ENCODE data around the gene CELSR1.

CELSR1 gene

GRCh38 chr22:46373921-46374662 lies 163.3 kb downstream of the CELSR1 start:
- DNase-seq = peak; percentile 49

- DNase-seq = peak; percentile 36
Observed at GRCh38 chr22:46373159-46373558, 164.3 kb downstream of the CELSR1 start.

- DNase-seq = no peak
Observed at GRCh38 chr22:46372686-46373085, 164.7 kb downstream of the CELSR1 start.

- DNase-seq = no peak
Observed at GRCh38 chr22:46371623-46372226, 165.7 kb downstream of the CELSR1 start.

GRCh38 chr22:46370584-46371291 lies 166.7 kb downstream of the CELSR1 start:
- DNase-seq = peak; percentile 75

GRCh38 chr22:46369716-46370583 lies 167.5 kb downstream of the CELSR1 start:
- DNase-seq = no peak

GRCh38 chr22:46368871-46369715 lies 168.3 kb downstream of the CELSR1 start:
- DNase-seq = no peak

- DNase-seq = no peak
Observed at GRCh38 chr22:46368422-46368821, 169.0 kb downstream of the CELSR1 start.

- DNase-seq = peak; percentile 70
Observed at GRCh38 chr22:46367707-46368191, 169.7 kb downstream of the CELSR1 start.

GRCh38 chr22:46366801-46367706 lies 170.4 kb downstream of the CELSR1 start:
- no peak for DNase-seq

- DNase-seq = no peak
Observed at GRCh38 chr22:46366327-46366731, 171.1 kb downstream of the CELSR1 start.

GRCh38 chr22:46365166-46365624 lies 172.2 kb downstream of the CELSR1 start:
- DNase-seq = no peak

- DNase-seq = no peak
Observed at GRCh38 chr22:46364341-46365165, 172.9 kb downstream of the CELSR1 start.

- no peak for DNase-seq
Observed at GRCh38 chr22:46363611-46364321, 173.7 kb downstream of the CELSR1 start.

GRCh38 chr22:46362934-46363515 lies 174.4 kb downstream of the CELSR1 start:
- no peak for DNase-seq

- no peak for DNase-seq
Observed at GRCh38 chr22:46362203-46362933, 175.1 kb downstream of the CELSR1 start.

GRCh38 chr22:46361826-46362202 lies 175.6 kb downstream of the CELSR1 start:
- no peak for DNase-seq

- no peak for DNase-seq
Observed at GRCh38 chr22:46360891-46361290, 176.5 kb downstream of the CELSR1 start.
